Measurements from ENCODE around the gene ZNF69.
"Not testable (repeated sequence)": the region's sequence is repeated elsewhere in the genome, so short reads cannot be mapped to it uniquely, and the experiment has no call there.

ZNF69 gene

DNA sequence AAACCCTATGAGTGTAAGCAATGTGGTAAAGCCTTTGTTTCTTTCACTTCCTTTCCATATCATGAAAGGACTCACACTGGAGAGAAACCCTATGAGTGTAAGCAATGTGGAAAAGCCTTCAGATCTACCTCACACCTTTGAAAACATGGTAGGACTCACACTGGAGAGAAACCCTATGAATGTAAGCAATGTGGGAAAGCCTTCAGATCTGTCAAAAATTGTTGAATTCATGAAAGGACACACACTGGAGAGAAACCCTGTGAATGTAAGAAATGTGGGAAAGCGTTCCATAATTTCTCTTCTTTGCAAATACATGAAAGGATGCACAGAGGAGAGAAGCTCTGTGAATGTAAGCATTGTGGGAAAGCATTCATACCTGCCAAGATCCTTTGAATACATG is 24.4 kb downstream of the ZNF69 start:
- not testable (repeated sequence) for DNase-seq (ENCODE audit: low spot score); H3K79me1 ChIP-seq (ENCODE audit: low read depth, low read length)

DNA sequence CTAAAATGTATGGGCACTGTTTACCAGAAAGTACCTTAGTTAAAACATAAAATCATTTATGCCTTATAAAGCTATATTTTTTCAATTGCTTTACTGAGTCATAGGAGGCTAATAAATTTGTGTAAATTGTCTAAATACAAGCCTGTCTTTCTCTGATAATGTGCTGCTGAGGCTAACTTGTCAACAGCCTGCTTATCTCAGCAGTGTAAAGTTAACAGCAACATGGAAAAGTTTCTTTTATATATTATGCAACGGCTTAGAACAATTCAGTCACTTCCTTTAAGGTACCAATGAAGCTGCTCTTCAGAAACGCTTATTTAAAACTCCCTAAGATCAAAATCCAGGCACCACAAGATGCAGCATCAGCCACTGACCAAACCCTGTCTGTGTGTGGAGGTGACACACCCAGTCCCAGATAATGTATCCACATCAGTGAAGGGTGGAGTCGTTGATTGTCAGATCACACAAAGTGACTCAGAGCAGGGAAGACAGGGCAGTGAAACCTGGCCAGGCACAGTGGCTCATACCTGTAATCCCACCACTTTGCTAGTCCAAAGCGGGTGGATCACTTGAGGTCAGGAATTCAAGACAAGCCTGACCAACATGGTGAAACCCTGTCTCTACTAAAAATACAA is 27.0 kb downstream of the ZNF69 start:
- not testable (repeated sequence) for H2AK5ac ChIP-seq (ENCODE audit: low read depth, low read length); DNase-seq (ENCODE audit: low spot score); H3K23ac ChIP-seq (ENCODE audit: low read depth, low read length, poor library complexity); H3K4ac ChIP-seq (ENCODE audit: low read length); H3K4me3 ChIP-seq (ENCODE audit: low read length in 2 of 2); H2BK5ac ChIP-seq (ENCODE audit: low read length); H4K8ac ChIP-seq (ENCODE audit: low read depth, low read length); H3K27me3 ChIP-seq (ENCODE audit: control insufficient read depth in 3 of 3, insufficient read depth in 3 of 3, low read depth in 1 of 3, low read length in 3 of 3); H2AFZ ChIP-seq (ENCODE audit: low read length); H4K91ac ChIP-seq (ENCODE audit: low read depth, low read length, poor library complexity); H3K79me1 ChIP-seq (ENCODE audit: low read depth, low read length); H3K18ac ChIP-seq (ENCODE audit: low read length); H3K27ac ChIP-seq (replicated peaks; ENCODE audit: low read length); H3K9ac ChIP-seq (ENCODE audit: low read depth, low read length, poor library complexity); H3K4me1 ChIP-seq (ENCODE audit: control insufficient read depth in 2 of 2, insufficient read depth in 1 of 2, low read depth in 1 of 2, low read length in 2 of 2); H3K4me2 ChIP-seq (ENCODE audit: insufficient read depth, low read length, poor library complexity, severe bottlenecking); H2BK15ac ChIP-seq (ENCODE audit: low read length); H2BK12ac ChIP-seq (ENCODE audit: low read length); H2BK120ac ChIP-seq (ENCODE audit: low read depth, low read length); H3K14ac ChIP-seq (ENCODE audit: low read length)
- WGBS, 2 donors (ENCODE audit: extremely low coverage in 2 of 2, insufficient read length in 2 of 2, insufficient replicate concordance in 1 of 2), result no CpG with 5 or more reads among the region's 4 CpGs
- peaks cover 9 to 61% of the 10 kb centered on the region in 2 donors for H3K36me3 ChIP-seq (replicated peaks in 1 of 2; ENCODE audit: control insufficient read depth in 2 of 2, insufficient read depth in 2 of 2, low read length in 2 of 2)
- peaks cover 19 to 57% of the 10 kb centered on the region in 2 donors for H3K9me3 ChIP-seq (replicated peaks in 1 of 2; ENCODE audit: control insufficient read depth in 2 of 2, insufficient read depth in 1 of 2, low read depth in 1 of 2, low read length in 2 of 2)

More for the DNA sequence above, 24.4 kb downstream of the ZNF69 start:
- H3K18ac ChIP-seq (ENCODE audit: low read length); H3K4me2 ChIP-seq (ENCODE audit: insufficient read depth, low read length, poor library complexity, severe bottlenecking); H3K9ac ChIP-seq (ENCODE audit: low read depth, low read length, poor library complexity); H2BK5ac ChIP-seq (ENCODE audit: low read length); H3K27ac ChIP-seq (replicated peaks; ENCODE audit: low read length); H3K4ac ChIP-seq (ENCODE audit: low read length); H2BK15ac ChIP-seq (ENCODE audit: low read length); H3K4me1 ChIP-seq (ENCODE audit: control insufficient read depth in 2 of 2, insufficient read depth in 1 of 2, low read depth in 1 of 2, low read length in 2 of 2); H3K14ac ChIP-seq (ENCODE audit: low read length); H3K4me3 ChIP-seq (ENCODE audit: low read length in 2 of 2); H2AFZ ChIP-seq (ENCODE audit: low read length); H3K23ac ChIP-seq (ENCODE audit: low read depth, low read length, poor library complexity); H2BK12ac ChIP-seq (ENCODE audit: low read length); H3K27me3 ChIP-seq (ENCODE audit: control insufficient read depth in 3 of 3, insufficient read depth in 3 of 3, low read depth in 1 of 3, low read length in 3 of 3); H2BK120ac ChIP-seq (ENCODE audit: low read depth, low read length); H4K91ac ChIP-seq (ENCODE audit: low read depth, low read length, poor library complexity); H2AK5ac ChIP-seq (ENCODE audit: low read depth, low read length); H4K8ac ChIP-seq (ENCODE audit: low read depth, low read length): not testable (repeated sequence)
- no CpG with 5 or more reads among the region's 1 CpG for WGBS, 2 donors (ENCODE audit: extremely low coverage in 2 of 2, insufficient read length in 2 of 2, insufficient replicate concordance in 1 of 2)
- Histone ChIP-seq H3K9me3 (replicated peaks in 1 of 2; ENCODE audit: control insufficient read depth in 2 of 2, insufficient read depth in 1 of 2, low read depth in 1 of 2, low read length in 2 of 2) (peaks cover 16 to 58% of the 10 kb centered on the region in 2 donors), H3K36me3 (replicated peaks in 1 of 2; ENCODE audit: control insufficient read depth in 2 of 2, insufficient read depth in 2 of 2, low read length in 2 of 2) (peaks cover 7 to 48% of the 10 kb centered on the region in 2 donors)

DNA sequence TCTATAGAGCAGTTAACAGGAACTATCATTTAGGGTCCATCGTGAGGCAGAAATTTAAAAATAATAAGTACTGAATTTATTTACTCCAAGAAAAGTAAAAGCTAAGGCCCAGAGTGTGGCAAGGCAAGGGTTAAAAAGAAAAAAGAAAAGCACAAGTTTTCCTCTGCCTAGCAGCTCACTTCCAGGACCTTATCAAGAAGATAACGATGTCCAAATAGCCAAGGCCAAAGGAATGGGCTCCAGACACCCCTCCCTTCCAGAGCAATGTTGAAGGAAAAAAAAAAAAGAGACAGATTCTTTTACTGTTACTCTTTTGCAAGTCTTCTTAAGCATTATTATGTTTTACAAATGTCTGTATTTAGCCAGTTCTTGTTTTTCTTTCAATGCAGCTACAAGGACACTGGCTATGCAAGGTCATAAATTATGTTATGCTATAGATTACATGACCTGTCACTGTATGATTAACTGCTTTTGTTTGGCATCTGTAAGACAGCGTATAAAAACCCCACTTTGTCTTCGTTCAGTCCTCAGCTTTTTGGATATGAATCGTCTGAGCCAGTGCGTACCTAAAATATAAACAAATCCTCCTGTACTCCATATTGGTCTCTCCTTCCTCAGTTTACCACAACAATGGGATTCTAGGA is 34.4 kb downstream of the ZNF69 start:
- no peak overlapping the region for H3K4me3 ChIP-seq (ENCODE audit: low read length in 2 of 2)
- peaks cover 3 to 19% of the 10 kb centered on the region in 2 donors for H3K36me3 ChIP-seq (replicated peaks in 1 of 2; ENCODE audit: control insufficient read depth in 2 of 2, insufficient read depth in 2 of 2, low read length in 2 of 2)
- no peak overlapping the region for H2AK5ac ChIP-seq (ENCODE audit: low read depth, low read length)
- no peak overlapping the region for H4K91ac ChIP-seq (ENCODE audit: low read depth, low read length, poor library complexity)
- no peak overlapping the region for H2AFZ ChIP-seq (ENCODE audit: low read length)
- H3K23ac ChIP-seq (ENCODE audit: low read depth, low read length, poor library complexity), result no peak overlapping the region
- DNase-seq (ENCODE audit: low spot score), result no peak
- peaks cover 6 to 21% of the 10 kb centered on the region in 2 donors for H3K9me3 ChIP-seq (replicated peaks in 1 of 2; ENCODE audit: control insufficient read depth in 2 of 2, insufficient read depth in 1 of 2, low read depth in 1 of 2, low read length in 2 of 2)
- H3K27me3 ChIP-seq (ENCODE audit: control insufficient read depth in 3 of 3, insufficient read depth in 3 of 3, low read depth in 1 of 3, low read length in 3 of 3), result no peaks in the 10 kb centered on the region
- no peak overlapping the region for H3K18ac ChIP-seq (ENCODE audit: low read length)
- no peak overlapping the region for H2BK120ac ChIP-seq (ENCODE audit: low read depth, low read length)
- no peak overlapping the region for H3K9ac ChIP-seq (ENCODE audit: low read depth, low read length, poor library complexity)
- no CpG with 5 or more reads among the region's 6 CpGs for WGBS, 2 donors (ENCODE audit: extremely low coverage in 2 of 2, insufficient read length in 2 of 2, insufficient replicate concordance in 1 of 2)
- H4K8ac ChIP-seq (ENCODE audit: low read depth, low read length), result no peak overlapping the region
- no peak overlapping the region for H2BK5ac ChIP-seq (ENCODE audit: low read length)
- peaks cover 6% of the 10 kb centered on the region in 2 donors for H3K4me1 ChIP-seq (ENCODE audit: control insufficient read depth in 2 of 2, insufficient read depth in 1 of 2, low read depth in 1 of 2, low read length in 2 of 2)
- no peak overlapping the region for H3K4ac ChIP-seq (ENCODE audit: low read length)
- H3K14ac ChIP-seq (ENCODE audit: low read length), result no peak overlapping the region
- H3K27ac ChIP-seq (replicated peaks; ENCODE audit: low read length), result no peak overlapping the region
- no peak overlapping the region for H2BK15ac ChIP-seq (ENCODE audit: low read length)
- H3K4me2 ChIP-seq (ENCODE audit: insufficient read depth, low read length, poor library complexity, severe bottlenecking), result no peak overlapping the region
- H3K79me1 ChIP-seq (ENCODE audit: low read depth, low read length), result peaks cover 2% of the 10 kb centered on the region
- no peak overlapping the region for H2BK12ac ChIP-seq (ENCODE audit: low read length)

- Histone ChIP-seq H3K23ac (ENCODE audit: low read depth, low read length, poor library complexity) (peak within 1 kb of the TSS; percentile 75), H3K27ac (replicated peaks; ENCODE audit: low read length) (peak within 1 kb of the TSS; percentile 97), H2BK5ac (ENCODE audit: low read length) (peak within 1 kb of the TSS; percentile 98), H3K14ac (ENCODE audit: low read length) (peak within 1 kb of the TSS; percentile 95), H2AK5ac (ENCODE audit: low read depth, low read length) (peak within 1 kb of the TSS; percentile 85), H4K8ac (ENCODE audit: low read depth, low read length) (no peak within 1 kb of the TSS), H3K18ac (ENCODE audit: low read length) (peak within 1 kb of the TSS; percentile 89), H3K27me3 (ENCODE audit: control insufficient read depth in 3 of 3, insufficient read depth in 3 of 3, low read depth in 1 of 3, low read length in 3 of 3) (no peaks in the 10 kb centered on the region), H3K36me3 (replicated peaks in 1 of 2; ENCODE audit: control insufficient read depth in 2 of 2, insufficient read depth in 2 of 2, low read length in 2 of 2) (peaks cover under 1 to 32% of the 10 kb centered on the region in 2 donors), H3K4ac (ENCODE audit: low read length) (no peak within 1 kb of the TSS), H3K4me2 (ENCODE audit: insufficient read depth, low read length, poor library complexity, severe bottlenecking) (peak within 1 kb of the TSS; percentile 82), H3K9me3 (replicated peaks in 1 of 2; ENCODE audit: control insufficient read depth in 2 of 2, insufficient read depth in 1 of 2, low read depth in 1 of 2, low read length in 2 of 2) (peaks cover 7 to 34% of the 10 kb centered on the region in 2 donors), H2AFZ (ENCODE audit: low read length) (peak within 1 kb of the TSS; percentile 99), H3K4me1 (ENCODE audit: control insufficient read depth in 2 of 2, insufficient read depth in 1 of 2, low read depth in 1 of 2, low read length in 2 of 2) (peaks cover 6% of the 10 kb centered on the region in 2 donors), H3K4me3 (ENCODE audit: low read length in 2 of 2) (peak within 1 kb of the TSS; percentile 90 to 99), H2BK12ac (ENCODE audit: low read length) (no peak within 1 kb of the TSS), H3K79me1 (ENCODE audit: low read depth, low read length) (peaks cover 2% of the 10 kb centered on the region), H2BK120ac (ENCODE audit: low read depth, low read length) (peak within 1 kb of the TSS; percentile 95), H2BK15ac (ENCODE audit: low read length) (peak within 1 kb of the TSS; percentile 95), H4K91ac (ENCODE audit: low read depth, low read length, poor library complexity) (no peak within 1 kb of the TSS), H3K9ac (ENCODE audit: low read depth, low read length, poor library complexity) (peak within 1 kb of the TSS; percentile 92)
- no CpG with 5 or more reads among the region's 53 CpGs for WGBS, 2 donors (ENCODE audit: extremely low coverage in 2 of 2, insufficient read length in 2 of 2, insufficient replicate concordance in 1 of 2)
- DNase-seq (ENCODE audit: low spot score), result peak; percentile 92
Measured at GRCh38 chr19:11924886-11925650, 37.5 kb downstream of the ZNF69 start, which contains the start of gene ZNF700. Gene ZNF700 (plus strand): TSS chr19:11925107. CDS start chr19:11925211, 104 bp downstream.

All from neuronal stem cell (in vitro differentiated cells).